ENCODE data around the gene PROKR1.

DNA sequence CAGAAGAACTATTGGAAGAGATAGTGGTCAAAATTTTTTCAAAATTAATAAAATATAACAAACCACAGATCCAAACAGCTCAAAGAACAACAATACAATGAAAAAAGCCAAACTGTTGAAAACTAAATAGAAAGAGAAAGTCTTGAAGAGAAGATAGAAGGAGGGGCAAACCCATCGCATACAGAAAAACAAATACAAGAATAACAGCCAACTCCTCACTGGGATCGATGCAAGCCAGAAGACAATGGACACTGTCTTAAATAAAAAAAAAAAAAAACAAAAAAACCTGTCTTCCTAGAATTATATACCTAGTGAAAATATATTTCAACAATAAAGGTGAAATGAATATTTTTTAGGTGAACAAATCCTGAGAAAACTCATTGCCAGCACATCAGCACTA lies 57.2 kb downstream of the PROKR1 start:
- no peak for TF ChIP-seq POLR2A (IDR thresholded peaks at IDR 0.05)
- TF ChIP-seq, protein P1, sequence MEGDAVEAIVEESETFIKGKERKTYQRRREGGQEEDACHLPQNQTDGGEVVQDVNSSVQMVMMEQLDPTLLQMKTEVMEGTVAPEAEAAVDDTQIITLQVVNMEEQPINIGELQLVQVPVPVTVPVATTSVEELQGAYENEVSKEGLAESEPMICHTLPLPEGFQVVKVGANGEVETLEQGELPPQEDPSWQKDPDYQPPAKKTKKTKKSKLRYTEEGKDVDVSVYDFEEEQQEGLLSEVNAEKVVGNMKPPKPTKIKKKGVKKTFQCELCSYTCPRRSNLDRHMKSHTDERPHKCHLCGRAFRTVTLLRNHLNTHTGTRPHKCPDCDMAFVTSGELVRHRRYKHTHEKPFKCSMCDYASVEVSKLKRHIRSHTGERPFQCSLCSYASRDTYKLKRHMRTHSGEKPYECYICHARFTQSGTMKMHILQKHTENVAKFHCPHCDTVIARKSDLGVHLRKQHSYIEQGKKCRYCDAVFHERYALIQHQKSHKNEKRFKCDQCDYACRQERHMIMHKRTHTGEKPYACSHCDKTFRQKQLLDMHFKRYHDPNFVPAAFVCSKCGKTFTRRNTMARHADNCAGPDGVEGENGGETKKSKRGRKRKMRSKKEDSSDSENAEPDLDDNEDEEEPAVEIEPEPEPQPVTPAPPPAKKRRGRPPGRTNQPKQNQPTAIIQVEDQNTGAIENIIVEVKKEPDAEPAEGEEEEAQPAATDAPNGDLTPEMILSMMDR (IDR thresholded peaks at IDR 0.05), result no peak
